Thyroid gland (tissue), 4 donors: ENCODE results near the gene PIGO. TPM values are rescaled to one million over a fixed set of nuclear protein-coding genes. Genes with fewer than 3 reads are reported as not detected.

Experiments
- DNase-seq, 2 donors: peaks; one replicate each; pipeline ENCODE4 v3.0.0-alpha.2; 2019
- H3K27ac ChIP-seq, 3 donors: fragments of 200-600 bp; sonication (generic); 1 replicate in 2 of 3; 2 replicates in 1 of 3; pipeline ENCODE4 v1.5.1; 2016 to 2019; ENCODE audit warnings: mild to moderate bottlenecking in 1 of 3, moderate library complexity in 1 of 3
- H3K27me3 ChIP-seq: fragments of 200-600 bp; sonication (generic); one replicate; pipeline ENCODE4 v1.5.1; 2019
- H3K36me3 ChIP-seq, 2 donors: fragments of 200-600 bp; sonication (generic); one replicate each; pipeline ENCODE4 v1.5.1; 2016 to 2019
- H3K4me1 ChIP-seq, 2 donors: fragments of 200-600 bp; sonication (generic); one replicate each; pipeline ENCODE4 v1.5.1; 2017 to 2019
- H3K4me3 ChIP-seq, 3 donors: fragments of 200-600 bp; sonication (generic); replicated peaks in 1 of 3; 1 replicate in 2 of 3; 2 replicates in 1 of 3; pipeline ENCODE4 v1.5.1; 2016; ENCODE audit warnings: mild to moderate bottlenecking in 1 of 3
- H3K9me3 ChIP-seq: fragments of 200-600 bp; sonication (generic); one replicate; pipeline ENCODE4 v1.5.1; 2017
- POLR2A ChIP-seq, 2 donors: fragments of 450-650 bp; IDR thresholded peaks; one replicate each; pipeline ENCODE4 v1.6.1; 2017; ENCODE audit warnings: antibody characterized with exemption in 2 of 2, mild to moderate bottlenecking in 2 of 2, moderate library complexity in 1 of 2
- WGBS, 2 donors: methylation state at CpG; one replicate each; pipeline ENCODE4 v1.1.5; 2017; 5-methylcytosine and 5-hydroxymethylcytosine counted together
- intact Hi-C: fragments of 100-400 bp; cut with DNase I; formaldehyde crosslinking; loops from one replicate; pipeline ENCODE4 v1.15.1; 2023
- total RNA-seq, 4 donors: library from RNA; depleted of rRNA; stranded (reverse); fragments of >200 nt; gene quantifications; one replicate each; pipeline ENCODE4 v1.2.3, GENCODE V29; 2016
- TF ChIP-seq, protein P1 (sequence below), 6 experiments: fragments of 200-600 bp in 3 of 6; fragments of 450-650 bp in 3 of 6; sonication (generic) in 3 of 6; IDR thresholded peaks; one replicate each; pipeline ENCODE4 v1.5.1; 2016 to 2019; ENCODE audit warnings: antibody characterized with exemption in 6 of 6, mild to moderate bottlenecking in 2 of 6, inconsistent platforms in 1 of 6, moderate library complexity in 1 of 6

PIGO gene
- total RNA-seq: 10 to 100 TPM; 20.8 to 50.5 (median 39.4) TPM

DNA sequence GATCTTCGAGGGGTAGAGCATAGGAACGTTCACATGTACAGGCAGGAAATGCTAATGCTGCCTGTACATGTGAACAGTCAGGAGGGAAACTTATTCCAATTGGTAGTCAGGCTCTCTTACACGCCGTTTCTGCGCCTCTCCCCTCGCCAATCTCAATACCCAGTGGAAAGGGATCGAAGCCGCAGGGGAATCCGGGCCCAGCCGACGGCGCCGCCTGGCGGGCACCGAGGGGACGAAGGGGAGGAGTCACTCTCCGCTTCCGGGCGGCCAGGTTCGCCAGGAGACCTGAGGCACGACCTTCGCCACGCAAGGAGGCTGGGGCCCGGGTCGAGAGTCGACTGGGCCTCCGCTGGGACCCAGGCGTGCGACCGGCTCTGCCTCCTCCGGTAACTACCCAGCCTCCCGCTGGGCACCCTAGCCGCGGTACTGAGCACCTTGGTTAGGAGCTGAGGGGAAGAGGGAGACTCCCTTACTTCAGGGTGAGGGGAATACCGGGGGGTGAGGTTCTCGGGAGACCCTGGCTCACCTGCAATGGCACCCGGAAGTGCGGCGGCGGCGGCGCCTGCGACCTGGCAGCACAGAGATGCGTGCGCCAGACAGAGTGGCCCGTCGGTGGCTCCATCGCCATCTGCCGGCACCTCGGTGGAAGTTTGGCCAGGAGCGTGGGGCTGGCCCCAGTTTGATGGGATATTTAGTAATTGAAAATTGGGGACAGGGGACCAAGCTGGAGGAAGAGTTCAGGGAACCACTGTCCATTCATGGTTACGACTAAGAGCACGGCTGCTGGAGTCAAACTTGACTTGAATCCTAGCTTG is at the start of gene PIGO:
Gene PIGO (minus strand): TSS at position 557 of the 815 bp plus-strand sequence. CDS start 1,026 bp downstream, outside the sequence.
- peak; percentile 91 for DNase-seq
- Histone ChIP-seq H3K36me3 (peaks cover 24 to 35% of the 10 kb centered on the region in 2 donors), H3K27me3 (no peaks in the 10 kb centered on the region), H3K9me3 (no peaks in the 10 kb centered on the region), H3K4me1 (peaks cover 4 to 9% of the 10 kb centered on the region in 2 donors), H3K4me3 (peak within 1 kb of the TSS; percentile 71 to 92 (median 87)), H3K27ac (peak within 1 kb of the TSS; percentile 94 to 97 (median 95))
- TF ChIP-seq, protein P1, sequence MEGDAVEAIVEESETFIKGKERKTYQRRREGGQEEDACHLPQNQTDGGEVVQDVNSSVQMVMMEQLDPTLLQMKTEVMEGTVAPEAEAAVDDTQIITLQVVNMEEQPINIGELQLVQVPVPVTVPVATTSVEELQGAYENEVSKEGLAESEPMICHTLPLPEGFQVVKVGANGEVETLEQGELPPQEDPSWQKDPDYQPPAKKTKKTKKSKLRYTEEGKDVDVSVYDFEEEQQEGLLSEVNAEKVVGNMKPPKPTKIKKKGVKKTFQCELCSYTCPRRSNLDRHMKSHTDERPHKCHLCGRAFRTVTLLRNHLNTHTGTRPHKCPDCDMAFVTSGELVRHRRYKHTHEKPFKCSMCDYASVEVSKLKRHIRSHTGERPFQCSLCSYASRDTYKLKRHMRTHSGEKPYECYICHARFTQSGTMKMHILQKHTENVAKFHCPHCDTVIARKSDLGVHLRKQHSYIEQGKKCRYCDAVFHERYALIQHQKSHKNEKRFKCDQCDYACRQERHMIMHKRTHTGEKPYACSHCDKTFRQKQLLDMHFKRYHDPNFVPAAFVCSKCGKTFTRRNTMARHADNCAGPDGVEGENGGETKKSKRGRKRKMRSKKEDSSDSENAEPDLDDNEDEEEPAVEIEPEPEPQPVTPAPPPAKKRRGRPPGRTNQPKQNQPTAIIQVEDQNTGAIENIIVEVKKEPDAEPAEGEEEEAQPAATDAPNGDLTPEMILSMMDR (IDR thresholded peaks at IDR 0.05): peak; percentile 61 to 79 (median 65)
- peak; percentile 6 to 65 for TF ChIP-seq POLR2A (IDR thresholded peaks at IDR 0.05)
- intact Hi-C loops: no loop called here
- 0% methylated on average over 24 to 32 of the region's 53 CpGs for WGBS, 2 donors

DNA sequence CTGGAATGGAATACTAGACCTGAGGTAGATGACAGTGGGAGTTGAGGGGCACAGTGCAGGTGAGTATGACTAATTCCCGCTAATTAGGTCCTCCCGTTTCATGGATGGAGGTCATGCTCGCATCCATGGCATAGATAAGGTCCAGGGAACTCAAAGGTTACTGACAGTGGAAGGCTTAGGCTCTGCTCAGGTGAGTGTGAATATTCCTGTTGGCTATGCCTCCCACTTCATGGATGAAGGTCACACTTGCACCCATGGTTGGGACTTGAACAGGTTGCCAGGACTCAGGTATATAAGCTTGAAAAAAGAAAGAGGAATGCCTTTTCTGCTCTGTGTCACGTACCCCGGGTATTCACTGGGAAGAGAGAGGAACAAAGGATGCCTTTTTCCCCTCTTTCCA is 45.6 kb upstream of the PIGO start:
- 91 to 94% methylated on average over 5 of the region's 5 CpGs for WGBS, 2 donors
- no peak for DNase-seq
- TF ChIP-seq POLR2A (IDR thresholded peaks at IDR 0.05): no peak
- TF ChIP-seq, protein P1 (IDR thresholded peaks at IDR 0.05): no peak
- intact Hi-C loops: no loop called here
- H3K4me3 ChIP-seq: no peak overlapping the region
- no peaks in the 10 kb centered on the region for H3K36me3 ChIP-seq
- H3K27ac ChIP-seq: no peak overlapping the region
- H3K27me3 ChIP-seq: no peaks in the 10 kb centered on the region
- no peaks in the 10 kb centered on the region for H3K4me1 ChIP-seq
- no peaks in the 10 kb centered on the region for H3K9me3 ChIP-seq

DNA sequence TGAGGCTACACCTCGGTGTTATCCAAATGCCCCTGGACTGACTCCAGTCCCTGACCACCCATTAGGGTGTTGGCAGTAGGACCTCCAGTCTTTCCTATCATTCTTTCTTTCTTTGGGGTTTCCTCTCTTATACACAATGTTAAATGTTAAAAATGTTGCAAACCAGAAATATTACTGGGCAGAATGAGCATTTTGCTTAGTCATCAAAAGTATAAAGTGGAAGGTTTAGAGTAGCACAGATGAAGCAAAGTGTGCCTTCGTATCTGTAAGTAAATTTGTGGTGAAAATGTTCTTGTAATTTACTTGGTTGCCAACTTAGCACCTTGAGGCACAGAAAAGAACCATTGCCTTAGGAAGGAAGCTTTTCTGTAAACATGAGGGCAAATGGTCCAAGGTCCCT is 43.7 kb upstream of the PIGO start:
- Histone ChIP-seq H3K27ac (no peak overlapping the region), H3K4me1 (no peaks in the 10 kb centered on the region), H3K36me3 (no peaks in the 10 kb centered on the region), H3K4me3 (no peak overlapping the region), H3K9me3 (no peaks in the 10 kb centered on the region), H3K27me3 (no peaks in the 10 kb centered on the region)
- TF ChIP-seq POLR2A (IDR thresholded peaks at IDR 0.05): no peak
- TF ChIP-seq, protein P1 (IDR thresholded peaks at IDR 0.05): no peak
- intact Hi-C loops: no loop called here
- DNase-seq: no peak
- 92 to 94% methylated on average over 2 of the region's 2 CpGs for WGBS, 2 donors

DNA sequence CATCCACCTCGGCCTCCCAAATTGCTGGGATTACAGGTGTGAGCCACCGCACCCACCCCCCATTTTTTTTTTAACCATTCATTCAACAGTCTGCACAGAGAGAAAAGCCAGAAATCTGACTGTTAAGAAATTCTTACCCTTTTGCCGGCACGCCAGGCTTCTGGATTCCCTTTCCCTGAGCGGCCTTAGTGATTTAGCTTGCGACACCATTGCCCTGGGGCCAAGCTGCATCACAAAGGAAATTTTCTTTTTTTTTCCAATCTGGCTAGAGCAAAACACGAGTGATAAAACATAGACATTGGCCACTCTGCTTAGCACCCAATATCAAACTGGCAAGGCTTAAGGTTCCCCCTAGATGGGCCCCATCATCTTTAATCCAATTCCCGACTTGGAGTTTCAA is 40.5 kb upstream of the PIGO start:
- WGBS, 2 donors: 84 to 88% methylated on average over 8 of the region's 8 CpGs
- no peak for TF ChIP-seq POLR2A (IDR thresholded peaks at IDR 0.05)
- TF ChIP-seq, protein P1 (IDR thresholded peaks at IDR 0.05): no peak
- no peaks in the 10 kb centered on the region for H3K9me3 ChIP-seq
- H3K4me1 ChIP-seq: no peaks in the 10 kb centered on the region
- intact Hi-C loops: no loop called here
- H3K36me3 ChIP-seq: no peaks in the 10 kb centered on the region
- no peak overlapping the region for H3K27ac ChIP-seq
- no peak overlapping the region for H3K4me3 ChIP-seq
- no peaks in the 10 kb centered on the region for H3K27me3 ChIP-seq
- DNase-seq: no peak

DNA sequence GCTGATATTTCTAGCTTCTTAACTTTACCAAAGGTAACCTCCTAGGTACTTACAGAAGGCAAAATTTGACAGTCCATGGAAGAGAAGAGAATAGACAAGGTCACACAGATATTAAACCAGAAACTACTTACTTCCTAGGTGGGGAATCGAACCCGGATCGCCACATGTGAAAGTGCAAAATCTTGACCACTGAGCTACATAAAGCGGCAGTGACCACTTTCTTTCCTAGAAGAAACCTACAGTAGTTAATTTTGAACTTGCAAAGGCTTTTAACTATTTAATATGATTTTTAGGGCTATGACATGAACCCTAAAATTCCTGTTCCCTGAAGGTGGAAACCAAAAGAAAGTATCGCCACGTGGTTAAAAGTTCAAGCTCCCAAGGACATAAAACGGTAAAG is 39.6 kb upstream of the PIGO start:
- 87 to 93% methylated on average over 7 of the region's 7 CpGs for WGBS, 2 donors
- H3K27ac ChIP-seq: no peak overlapping the region
- H3K36me3 ChIP-seq: no peaks in the 10 kb centered on the region
- TF ChIP-seq, protein P1 (IDR thresholded peaks at IDR 0.05): no peak
- no peaks in the 10 kb centered on the region for H3K9me3 ChIP-seq
- intact Hi-C loops: no loop called here
- H3K4me1 ChIP-seq: no peaks in the 10 kb centered on the region
- H3K27me3 ChIP-seq: no peaks in the 10 kb centered on the region
- no peak overlapping the region for H3K4me3 ChIP-seq
- DNase-seq: no peak
